Femur (tissue), 1 donor: Measurements from ENCODE around the gene CANT1.
A peak's percentile ranks its signal among the peaks of the same experiment; 100 is the strongest.
"Not testable (repeated sequence)": the region's sequence is repeated elsewhere in the genome, so short reads cannot be mapped to it uniquely, and the experiment has no call there.

Experiments
- DNase-seq: peaks from one replicate; pipeline ENCODE4 v3.0.0-alpha.2; 2017

The CANT1 gene

DNA sequence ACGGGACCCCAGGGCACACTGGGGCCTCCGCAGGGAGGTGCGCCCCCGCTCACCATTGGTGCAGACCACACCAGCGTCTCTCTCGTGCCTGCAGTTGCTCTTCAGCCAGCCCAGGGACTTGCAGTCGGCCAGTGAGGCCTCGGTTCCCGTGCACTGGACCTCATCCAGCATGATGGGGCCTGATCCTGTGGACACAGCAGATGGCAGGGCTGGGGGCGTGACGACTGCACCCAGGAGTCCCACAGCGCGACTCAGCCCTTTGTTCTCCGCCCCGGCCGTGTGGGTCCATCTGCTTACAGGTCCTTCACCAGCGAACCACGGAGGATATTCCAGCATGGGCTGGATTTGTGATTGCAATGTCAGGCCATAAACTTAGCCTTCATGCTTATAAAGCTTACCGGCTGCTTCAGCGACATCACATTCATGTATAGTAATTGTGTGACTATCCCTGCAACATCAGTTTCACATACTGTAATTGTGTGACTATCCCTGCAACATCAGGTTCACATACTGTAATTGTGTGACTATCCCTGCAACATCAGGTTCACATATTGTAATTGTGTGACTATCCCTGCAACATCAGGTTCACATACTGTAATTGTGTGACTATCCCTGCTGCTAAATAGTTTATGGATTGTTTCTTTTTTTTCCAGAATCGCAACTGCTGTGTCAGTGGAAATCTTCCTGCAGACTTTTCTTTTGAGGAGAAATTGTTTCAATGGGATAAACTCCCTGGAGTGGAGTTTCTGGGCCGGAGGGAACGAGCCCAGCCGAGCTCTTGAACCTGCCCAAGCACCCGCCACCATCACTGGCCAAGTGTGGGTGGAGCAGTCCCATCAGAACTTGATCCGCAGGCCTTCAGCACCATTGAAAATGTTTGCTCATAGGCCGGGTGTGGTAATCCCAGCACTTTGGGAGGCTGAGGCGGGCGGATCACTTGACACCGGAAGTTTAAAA is 34.7 kb downstream of the CANT1 start:
- peak; percentile 80 for DNase-seq

DNA sequence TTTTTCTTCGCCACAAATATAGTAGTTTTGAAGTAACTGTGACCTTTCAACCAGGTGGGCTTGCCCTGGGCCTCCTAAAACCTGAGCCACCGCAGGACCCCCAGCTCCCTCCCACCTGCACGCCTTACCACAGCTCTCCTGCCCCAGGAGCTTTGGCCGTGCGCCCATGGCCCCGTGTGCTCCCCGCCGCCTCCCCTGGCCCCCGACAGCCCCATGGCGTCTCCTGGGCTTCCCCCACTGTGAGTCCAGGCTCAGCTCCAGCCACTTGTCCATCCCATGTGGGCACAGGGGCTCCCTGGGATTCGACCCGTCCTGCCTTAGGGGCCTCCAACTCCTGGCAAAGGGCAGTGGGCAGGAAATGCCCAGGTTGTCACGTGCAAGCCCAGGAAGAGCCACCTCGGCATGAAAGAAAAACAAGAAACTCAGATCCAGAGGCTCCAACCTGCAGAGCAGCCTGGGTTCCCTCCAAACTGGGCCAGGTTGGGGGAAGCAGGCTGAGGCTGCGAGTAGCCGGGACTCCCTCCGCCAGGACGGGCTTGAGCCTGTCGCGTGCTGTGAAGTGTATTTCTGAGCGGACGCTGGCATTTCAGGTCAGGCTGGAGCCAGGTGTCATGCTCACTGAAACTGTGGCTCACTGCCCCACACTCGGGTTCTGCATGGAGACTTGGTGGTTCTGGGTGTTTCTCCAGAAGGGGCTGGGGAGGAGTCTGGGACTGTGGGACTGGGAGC is 35.6 kb downstream of the CANT1 start:
- DNase-seq = no peak

DNA sequence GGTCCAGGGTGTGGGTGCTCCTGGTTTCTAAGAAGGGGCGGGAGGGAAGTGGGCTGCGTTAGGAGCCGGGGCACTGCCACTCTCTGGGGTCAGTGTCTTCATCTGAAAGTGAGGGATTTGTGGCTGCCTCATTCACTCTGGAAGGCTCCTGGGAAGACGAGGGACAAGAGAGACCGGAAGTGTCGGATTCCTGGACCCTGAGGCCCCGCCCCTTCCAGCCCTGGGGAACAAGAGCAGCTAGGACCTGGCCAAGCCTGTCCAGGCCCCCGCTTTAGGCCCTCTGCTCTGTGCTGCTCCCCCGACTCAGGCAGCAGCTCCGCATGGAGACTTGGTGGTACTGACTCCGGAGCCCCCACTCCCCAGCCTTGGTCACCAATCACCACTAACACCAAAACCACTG is 36.4 kb downstream of the CANT1 start:
- DNase-seq = no peak

- DNase-seq = no peak
Observed at GRCh38 chr17:78972507-78973105, 37.0 kb downstream of the CANT1 start.

DNA sequence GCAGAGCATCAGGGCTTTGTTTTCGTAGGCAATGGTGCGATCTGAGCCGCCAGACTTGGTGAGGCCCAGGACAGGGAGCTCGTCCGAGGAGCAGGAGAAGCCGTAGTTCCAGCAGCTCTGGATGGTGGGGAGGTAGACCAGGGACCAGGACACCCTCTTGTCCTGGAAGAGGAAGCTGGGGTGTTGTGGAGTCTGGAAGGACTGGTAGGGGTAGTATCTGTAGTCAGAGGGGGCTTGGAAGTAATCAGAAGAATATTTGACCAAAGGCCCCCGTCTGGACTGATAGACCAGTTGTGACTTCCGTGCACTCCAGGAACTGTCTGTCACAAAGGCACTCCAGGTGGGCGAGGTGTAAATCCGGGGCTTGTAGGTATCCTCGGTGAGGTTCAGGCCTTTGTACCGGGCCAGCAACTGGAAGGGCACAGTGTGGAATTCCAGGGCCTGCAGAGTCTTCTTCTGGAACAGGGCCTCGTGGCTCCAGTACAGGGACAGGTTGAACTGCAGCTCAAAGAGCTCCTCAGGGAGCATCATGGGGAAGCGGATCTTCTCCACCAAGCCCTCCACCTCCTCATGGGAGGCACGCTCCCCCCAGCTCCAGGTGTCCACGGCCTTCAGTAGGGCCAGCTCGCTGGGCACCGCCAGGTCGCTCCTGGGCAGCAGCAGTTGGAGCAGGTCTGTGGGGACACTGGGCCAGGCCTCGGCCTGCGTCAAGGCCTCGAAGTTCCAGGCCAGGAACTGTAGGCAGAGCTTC is 37.6 kb downstream of the CANT1 start:
- no peak for DNase-seq

GRCh38 chr17:78970834-78971755 is 38.5 kb downstream of the CANT1 start:
- DNase-seq = peak; percentile 86

GRCh38 chr17:78969865-78970264 is 39.7 kb downstream of the CANT1 start:
- DNase-seq = no peak

GRCh38 chr17:78967782-78968362 is 41.7 kb downstream of the CANT1 start:
- DNase-seq = no peak

- no peak for DNase-seq
Observed at GRCh38 chr17:78966910-78967600, 42.5 kb downstream of the CANT1 start.

- DNase-seq = no peak
Observed at GRCh38 chr17:78966123-78966813, 43.3 kb downstream of the CANT1 start.

- DNase-seq = no peak
Observed at GRCh38 chr17:78965491-78965924, 44.1 kb downstream of the CANT1 start.

DNA sequence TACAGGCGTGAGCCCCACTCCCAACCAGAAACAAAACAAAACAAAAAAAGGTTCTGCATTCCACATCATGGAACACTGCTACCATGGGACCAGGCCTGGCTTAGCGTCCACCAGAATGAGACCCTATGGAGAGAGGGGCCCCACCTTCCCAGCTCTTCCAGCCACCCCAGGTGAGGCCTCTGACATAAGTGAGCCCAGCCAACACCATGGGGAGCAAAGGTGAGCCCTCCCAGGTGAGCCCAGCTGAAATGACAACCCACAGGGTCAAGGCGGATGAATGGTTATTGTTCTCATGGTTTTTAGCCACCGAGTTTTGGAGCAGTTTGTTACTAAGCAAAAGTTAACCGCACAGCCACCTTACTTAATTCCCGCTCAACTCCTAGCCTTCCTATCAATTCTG is 46.2 kb downstream of the CANT1 start:
- no peak for DNase-seq

GRCh38 chr17:78962984-78963348 is 46.6 kb downstream of the CANT1 start:
- DNase-seq = not testable (repeated sequence)

DNA sequence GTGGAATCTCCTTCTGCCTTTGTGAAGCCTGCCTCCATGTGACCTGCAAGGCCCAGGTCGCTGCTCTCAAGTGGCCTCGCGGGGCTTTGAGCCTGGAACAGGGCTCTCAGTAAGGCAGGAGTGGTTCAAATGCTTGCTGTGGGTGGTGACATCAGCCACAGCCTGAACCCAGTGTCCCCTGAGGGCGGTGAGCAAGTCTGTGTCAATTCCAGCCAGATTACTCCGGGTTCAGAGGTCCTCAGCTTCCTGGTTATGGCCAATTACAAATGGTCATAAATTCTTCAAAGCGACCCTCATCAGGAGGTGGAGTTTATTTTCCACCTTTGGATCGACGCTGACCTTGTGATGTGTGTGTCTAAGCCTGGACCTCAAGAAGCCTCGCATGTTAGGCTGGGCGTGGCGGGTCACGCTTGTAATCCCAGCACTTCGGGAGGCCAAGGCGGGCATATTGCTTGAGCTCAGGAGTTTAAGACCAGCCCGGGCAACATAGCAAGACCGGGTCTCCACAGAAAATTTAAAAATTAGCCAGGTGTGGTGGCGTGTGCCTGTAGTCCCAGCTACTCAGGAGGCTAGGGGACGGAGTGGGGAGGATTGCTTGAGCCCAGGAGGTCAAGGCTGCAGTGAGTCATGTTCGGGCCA is 47.1 kb downstream of the CANT1 start:
- DNase-seq = no peak

DNA sequence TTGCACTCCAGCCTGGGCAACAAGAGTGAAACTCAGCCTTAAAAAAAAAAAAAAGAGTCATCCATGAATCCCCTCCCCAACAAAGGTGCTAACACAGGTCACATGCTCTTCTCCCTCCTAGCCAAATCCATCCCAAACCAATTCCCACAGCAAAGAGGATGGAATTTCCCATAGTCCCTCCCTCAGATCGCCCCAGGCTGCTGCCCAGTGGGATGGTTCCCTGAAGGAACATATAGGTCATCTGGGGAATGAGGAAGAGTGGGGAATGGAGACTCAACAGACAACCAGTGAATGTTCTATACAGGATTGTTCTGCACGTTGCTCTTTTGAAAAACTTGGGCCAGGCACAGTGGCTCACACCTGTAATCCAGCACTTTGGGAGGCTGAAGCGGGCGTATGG is 48.0 kb downstream of the CANT1 start:
- DNase-seq = no peak

GRCh38 chr17:78960928-78961327 is 48.6 kb downstream of the CANT1 start:
- peak; percentile 71 for DNase-seq

DNA sequence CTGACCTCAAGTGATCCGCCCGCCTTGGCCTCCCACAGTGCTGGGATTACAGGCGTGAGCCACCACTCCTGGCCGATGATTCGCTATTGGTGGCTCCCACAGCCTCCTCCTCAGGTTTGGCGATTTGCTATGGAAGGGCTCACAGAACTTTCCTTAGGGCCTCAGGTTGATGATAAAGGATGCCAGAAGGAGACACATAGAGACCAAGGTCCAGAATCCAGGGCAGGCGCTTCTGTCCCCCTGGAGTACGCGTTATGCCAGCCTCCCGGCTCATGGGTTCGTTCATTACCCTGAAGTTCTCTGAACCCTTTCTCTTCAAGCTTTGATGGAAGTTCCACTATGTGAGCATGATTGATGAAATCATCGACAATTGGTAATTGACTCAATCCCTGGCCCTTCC is 49.8 kb downstream of the CANT1 start:
- DNase-seq = no peak

- DNase-seq = no peak
Observed at GRCh38 chr17:78958641-78959127, 50.9 kb downstream of the CANT1 start.

DNA sequence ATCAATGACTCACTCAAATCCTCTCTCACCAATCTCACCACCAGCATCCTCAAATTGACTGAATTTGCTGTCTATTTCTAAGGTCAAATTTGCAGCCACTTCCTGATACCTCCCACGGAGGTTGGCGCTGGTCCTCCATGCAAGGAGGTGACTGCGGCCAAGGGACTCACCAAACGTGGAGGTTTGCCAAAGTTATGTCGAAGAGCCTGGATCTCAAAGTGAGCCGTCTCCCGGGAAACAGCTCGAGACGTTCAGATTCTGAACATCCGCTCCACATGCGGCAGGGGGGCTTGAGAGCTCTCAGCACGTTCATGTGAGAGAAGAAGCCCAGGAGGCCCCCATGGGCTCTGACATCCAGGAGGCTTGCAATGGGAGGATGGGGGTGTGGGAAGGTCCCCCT is 52.4 kb downstream of the CANT1 start:
- no peak for DNase-seq
